Erythroblast (primary cell): ENCODE data around the gene ABCG2.
A peak's percentile ranks its signal among the peaks of the same experiment; 100 is the strongest.

Experiments
- DNase-seq, 2 experiments: peaks; one replicate each; lab custom pipeline; 2025; lab: John Stamatoyannopoulos, UW
- GATA1 ChIP-seq: IDR thresholded peaks from 2 replicates; pipeline ENCODE4 v1.6.1; 2011; ENCODE audit warnings: low read depth, mild to moderate bottlenecking, control low read depth, low read length, moderate library complexity
- POLR2A ChIP-seq: IDR thresholded peaks from 2 replicates; pipeline ENCODE4 v1.6.1; 2011; ENCODE audit warnings: mild to moderate bottlenecking, low read length

Gene ABCG2

DNA sequence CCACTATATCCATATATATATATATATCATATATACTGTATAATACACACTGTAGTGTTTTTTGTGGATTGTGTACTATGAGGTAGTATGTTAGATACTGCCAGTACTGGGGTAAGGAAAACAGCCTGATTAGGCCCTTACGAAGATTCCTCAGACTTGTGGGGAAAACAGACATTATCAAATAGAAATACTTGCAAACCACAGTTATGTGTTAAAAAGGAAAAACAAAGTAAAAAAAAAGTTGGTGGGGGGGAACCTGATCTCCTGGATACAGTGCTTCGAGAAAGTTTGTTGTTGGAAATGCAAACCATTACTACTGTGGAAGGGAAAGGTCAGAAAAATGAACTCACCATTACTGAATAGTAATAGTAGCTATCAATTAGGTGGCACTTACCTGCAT, 98.0 kb downstream of the ABCG2 start:
- no peak for TF ChIP-seq GATA1
- TF ChIP-seq POLR2A, result no peak

GRCh38 chr4:88059766-88060165, 98.7 kb downstream of the ABCG2 start:
- no peak for DNase-seq
- no peak for TF ChIP-seq GATA1
- no peak for TF ChIP-seq POLR2A

More for the DNA sequence above, 98.0 kb downstream of the ABCG2 start:
- no peak for DNase-seq

GRCh38 chr4:88058295-88058694, 100.1 kb downstream of the ABCG2 start:
- no peak for DNase-seq
- TF ChIP-seq GATA1 (no peak), POLR2A (no peak)

GRCh38 chr4:88054901-88055300, 103.5 kb downstream of the ABCG2 start:
- TF ChIP-seq POLR2A, result no peak
- TF ChIP-seq GATA1, result no peak
- peak; percentile 65 to 71 for DNase-seq

DNA sequence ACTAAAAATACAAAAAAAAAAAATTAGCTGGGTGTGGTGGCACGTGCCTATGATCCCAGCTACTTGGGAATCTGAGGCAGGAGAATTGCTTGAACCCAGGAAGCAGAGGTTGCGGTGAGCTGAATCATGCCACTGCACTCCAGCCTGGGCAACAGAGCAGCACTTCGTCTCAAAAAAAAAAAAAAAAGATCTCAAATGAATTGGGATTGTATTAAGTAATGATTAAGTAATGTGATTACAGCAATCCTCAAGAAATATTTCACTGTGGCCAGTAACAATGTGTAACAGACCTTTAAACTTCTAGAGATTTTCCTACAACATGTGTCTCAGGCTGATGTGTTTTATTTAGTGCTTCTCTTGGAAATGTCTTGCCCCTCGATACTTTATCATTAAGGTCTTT, 104.2 kb downstream of the ABCG2 start:
- no peak for DNase-seq
- TF ChIP-seq GATA1 (no peak), POLR2A (no peak)

DNA sequence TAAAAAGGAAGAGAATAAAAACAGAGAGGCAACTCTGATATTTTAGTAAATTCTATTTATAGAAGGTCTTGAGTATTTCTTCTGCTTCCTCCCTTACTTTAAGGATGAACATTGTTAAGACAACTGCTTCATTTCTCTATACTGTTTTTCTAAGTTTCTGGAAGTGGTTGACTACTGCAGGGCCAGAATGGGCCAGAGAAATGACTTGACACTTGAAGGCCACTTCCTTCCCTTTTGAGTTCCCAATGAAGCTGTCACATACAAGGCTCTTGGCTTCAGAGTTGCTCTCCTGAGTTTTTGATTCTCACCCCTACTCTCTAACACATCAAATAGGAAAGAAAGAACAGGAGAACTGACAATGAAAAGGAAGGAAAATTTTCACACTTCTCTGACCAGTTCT, 113.4 kb downstream of the ABCG2 start:
- TF ChIP-seq POLR2A (no peak), GATA1 (no peak)
- no peak for DNase-seq

DNA sequence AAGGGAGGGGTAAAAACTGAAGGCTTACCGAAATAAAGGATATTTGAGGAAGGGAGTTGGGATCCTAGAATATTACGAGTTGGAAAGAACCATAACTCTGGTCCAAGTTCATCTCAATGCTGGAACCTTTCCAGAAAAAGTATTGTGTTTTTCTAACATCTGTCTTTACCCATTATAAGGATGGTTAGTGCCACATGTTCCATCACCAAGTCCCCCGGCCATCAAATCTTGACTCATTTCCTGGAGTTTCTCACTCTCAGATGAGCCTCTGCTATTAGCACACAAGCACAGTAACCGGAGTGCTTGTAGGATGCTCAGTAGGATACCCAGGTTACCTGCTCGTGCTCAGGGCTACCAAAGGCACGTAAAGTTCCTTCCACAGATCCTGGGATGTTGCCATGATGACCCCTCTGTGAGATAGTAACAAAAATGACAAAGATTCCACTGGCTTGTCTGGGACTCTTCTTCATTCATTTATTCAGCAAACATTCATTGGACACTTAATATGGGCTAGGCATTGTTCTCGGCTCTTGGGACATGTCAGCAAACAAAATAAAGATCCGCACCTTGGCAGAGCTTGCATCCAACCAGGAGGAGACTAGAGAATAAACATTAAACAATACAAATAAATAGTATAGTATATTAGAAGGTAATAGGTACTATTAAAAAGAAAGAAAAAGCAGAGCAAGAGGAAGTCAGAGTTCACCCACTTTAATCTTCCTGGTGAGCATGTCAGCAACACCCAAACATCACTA, 114.7 kb downstream of the ABCG2 start:
- TF ChIP-seq GATA1, result no peak
- TF ChIP-seq POLR2A, result no peak
- DNase-seq, result no peak

GRCh38 chr4:88043001-88043400, 115.4 kb downstream of the ABCG2 start:
- no peak for TF ChIP-seq POLR2A
- TF ChIP-seq GATA1, result no peak

GRCh38 chr4:88041626-88042025, 116.8 kb downstream of the ABCG2 start:
- TF ChIP-seq POLR2A (no peak), GATA1 (no peak)
- no peak for DNase-seq

More at GRCh38 chr4:88043001-88043400, 115.4 kb downstream of the ABCG2 start:
- no peak for DNase-seq

DNA sequence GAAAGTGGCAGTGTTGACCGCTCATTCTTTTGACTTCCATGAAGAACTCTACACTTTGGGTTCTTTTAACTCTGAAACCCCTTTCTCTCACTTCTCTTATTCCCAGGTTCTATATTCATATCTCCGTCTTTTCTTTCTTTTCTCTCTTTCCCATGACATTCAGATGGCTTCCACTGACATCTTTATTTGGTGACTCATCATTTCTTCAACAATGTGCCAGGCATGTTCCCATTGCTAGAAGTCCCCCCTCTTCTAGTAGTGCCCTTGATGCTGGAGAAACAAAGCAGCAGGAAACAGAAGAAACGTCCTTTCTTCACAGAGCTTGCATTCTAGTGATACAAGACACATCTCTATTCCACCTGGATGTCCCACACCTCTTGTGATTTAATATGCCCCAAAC, 117.7 kb downstream of the ABCG2 start:
- no peak for DNase-seq
- no peak for TF ChIP-seq GATA1
- no peak for TF ChIP-seq POLR2A
